DLD1 (cell line): ENCODE data around the gene CAPN2.
"Not testable (repeated sequence)": the region's sequence is repeated elsewhere in the genome, so short reads cannot be mapped to it uniquely, and the experiment has no call there.

Experiments used
- in situ Hi-C: cut with HindIII; loops from 2 replicates; pipeline ENCODE4 v1.10.0; 2017; ENCODE audit warnings: low sequenced_read_pairs

The CAPN2 gene

GRCh38 chr1:223738465-223739365 is 26.4 kb downstream of the CAPN2 start:
- in situ Hi-C loops: no loop called here

DNA sequence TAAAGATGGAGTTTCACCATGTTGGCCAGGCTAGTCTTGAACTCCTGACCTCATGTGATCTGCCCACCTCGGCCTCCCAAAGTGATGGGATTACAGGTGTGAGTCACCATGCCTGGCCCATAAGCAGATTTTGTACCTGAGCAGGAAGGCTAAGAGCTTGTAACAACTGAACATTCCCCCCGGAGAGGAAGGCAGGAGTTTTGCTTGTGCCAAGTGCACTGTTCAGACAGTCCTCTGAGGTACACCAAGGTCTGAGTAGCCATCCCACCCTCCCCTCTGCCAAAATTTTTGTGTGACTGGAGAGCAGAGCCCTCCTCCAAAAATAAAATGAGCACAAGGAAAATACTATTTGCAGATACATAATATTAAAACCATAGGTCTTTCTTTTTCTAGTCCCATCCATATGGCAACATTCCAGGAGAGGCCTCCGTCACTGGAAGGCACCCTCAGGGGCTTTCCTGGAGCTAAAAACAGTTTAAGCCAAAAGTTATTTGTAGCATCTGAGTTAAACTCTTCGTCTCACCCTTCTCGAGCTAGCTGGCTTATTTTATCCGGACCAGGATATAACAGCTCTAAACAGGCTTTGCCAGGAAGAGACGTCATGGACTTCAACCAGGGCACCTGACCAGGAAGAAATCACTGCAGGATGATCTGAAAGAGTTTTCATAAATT is 27.2 kb downstream of the CAPN2 start:
- in situ Hi-C loops: no loop called here

DNA sequence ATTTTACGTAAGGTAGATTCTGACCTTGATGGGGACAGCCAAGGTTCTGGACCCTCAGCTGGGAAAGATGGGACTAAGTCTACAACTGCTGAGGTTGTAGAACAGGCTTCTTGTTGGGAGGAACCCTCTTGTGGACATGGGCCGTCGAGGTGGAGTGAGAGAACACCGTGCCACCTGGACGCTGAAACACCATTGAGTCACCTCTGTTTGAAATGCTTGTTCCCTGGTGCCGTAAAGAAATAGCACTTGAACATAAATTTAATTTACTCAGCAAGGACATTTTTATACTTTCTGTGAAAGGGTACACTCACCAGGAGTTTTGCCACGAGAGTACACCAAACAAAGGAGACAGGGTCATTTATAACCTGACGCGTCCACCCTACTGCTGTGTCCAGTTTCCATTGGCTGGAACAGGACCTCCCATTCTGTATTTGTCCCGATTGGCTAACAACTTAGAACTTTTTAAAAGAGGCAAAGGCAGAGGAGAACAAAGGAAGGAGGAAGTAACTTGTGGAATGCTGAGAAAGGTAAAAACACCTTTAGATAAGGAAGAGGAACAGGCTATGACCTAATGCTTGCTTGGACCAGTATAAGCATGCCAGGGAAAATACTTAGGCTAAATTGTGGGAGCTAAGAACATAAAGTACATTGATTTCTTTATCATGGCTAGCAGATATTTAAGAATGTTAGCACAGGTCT is 27.8 kb downstream of the CAPN2 start:
- in situ Hi-C loops: not testable (repeated sequence)

DNA sequence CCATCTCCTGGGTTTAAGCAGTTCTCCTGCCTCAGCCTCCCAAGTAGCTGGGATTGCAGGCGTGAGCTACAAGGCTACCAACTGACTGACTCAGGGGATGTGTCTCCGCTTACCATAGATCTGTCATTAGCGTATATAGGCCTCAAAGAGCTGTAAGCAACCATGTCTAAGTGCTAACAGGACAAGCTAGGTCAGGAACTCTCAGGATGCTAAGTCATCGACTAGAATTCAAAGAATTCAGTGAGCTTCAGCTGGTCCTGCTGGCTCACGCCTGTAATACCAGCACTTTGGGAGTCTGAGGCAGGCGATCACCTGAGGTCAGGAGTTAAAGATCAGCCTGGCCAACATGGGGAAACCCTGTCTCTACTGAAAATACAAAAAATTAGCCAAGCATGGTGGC is 29.5 kb downstream of the CAPN2 start:
- in situ Hi-C loops: no loop called here

- in situ Hi-C loops: no loop called here
Measured at GRCh38 chr1:223742856-223743517, 30.6 kb downstream of the CAPN2 start.

DNA sequence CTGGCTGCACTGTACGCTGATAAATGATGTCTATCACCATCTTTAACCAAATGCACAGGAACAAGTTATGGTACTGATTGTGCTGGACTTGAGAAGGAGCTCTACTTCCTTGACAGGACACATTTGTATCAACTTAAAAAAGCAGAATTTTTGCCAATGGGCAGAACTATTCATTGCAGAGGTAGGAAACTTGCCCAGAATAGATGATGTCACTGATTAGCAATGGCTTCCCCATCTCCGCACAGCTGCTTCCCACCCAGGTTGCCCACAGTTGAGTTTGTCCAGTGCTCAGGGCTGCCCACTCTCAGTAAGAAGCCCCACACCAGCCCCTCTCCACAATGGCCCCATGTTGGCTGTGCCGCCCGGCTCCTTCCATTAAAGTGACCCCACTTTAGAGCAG is 33.4 kb downstream of the CAPN2 start:
- in situ Hi-C loops: no loop called here

GRCh38 chr1:223747838-223748335 is 35.5 kb downstream of the CAPN2 start:
- in situ Hi-C loops: no loop called here

GRCh38 chr1:223748405-223748772 is 36.0 kb downstream of the CAPN2 start:
- in situ Hi-C loops: no loop called here

DNA sequence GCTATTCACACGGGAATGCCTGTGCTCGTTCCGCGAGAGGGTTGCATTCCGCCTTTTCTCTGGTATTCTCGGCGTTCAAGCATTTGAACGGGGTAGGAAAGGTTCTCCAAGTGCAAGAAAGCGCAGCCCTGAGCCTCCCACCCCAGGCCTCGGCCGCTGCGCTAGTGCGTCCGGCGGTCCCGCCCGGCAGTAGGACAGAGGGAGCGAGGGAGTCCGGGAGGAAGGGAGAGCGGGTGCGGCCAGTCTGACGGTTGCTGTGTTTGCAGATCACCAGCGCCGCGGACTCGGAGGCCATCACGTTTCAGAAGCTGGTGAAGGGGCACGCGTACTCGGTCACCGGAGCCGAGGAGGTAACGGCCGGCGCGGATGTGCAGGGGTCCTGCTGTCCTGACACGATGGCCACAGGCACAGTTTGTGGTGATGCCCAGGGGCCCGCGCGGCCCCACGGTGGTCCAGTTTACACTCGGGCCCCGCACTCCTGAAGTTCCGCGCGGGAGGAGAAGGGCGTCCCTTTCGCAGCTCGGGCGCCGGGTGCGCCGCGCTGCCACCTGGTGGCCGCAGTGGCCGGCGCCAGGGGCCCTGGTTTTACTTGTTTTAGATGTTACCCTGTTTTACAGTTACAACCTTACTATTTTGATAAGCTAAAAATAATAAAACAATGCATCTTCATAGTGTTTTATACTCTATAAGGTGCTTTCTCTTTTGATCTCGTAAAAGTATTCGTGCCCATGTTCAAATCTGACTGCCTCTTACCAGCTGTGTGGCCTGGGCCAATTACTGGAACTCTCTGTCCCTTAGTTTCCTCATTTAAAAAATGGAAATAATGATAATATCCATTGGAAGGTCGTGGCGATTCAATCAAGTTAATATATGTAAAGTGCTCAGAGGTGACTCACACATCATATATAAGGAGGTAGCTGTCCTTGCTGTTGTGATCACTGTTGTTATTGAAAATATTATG is 36.7 kb downstream of the CAPN2 start:
- in situ Hi-C loops: no loop called here

- in situ Hi-C loops: no loop called here
Measured at GRCh38 chr1:223750730-223751570, 38.6 kb downstream of the CAPN2 start.

DNA sequence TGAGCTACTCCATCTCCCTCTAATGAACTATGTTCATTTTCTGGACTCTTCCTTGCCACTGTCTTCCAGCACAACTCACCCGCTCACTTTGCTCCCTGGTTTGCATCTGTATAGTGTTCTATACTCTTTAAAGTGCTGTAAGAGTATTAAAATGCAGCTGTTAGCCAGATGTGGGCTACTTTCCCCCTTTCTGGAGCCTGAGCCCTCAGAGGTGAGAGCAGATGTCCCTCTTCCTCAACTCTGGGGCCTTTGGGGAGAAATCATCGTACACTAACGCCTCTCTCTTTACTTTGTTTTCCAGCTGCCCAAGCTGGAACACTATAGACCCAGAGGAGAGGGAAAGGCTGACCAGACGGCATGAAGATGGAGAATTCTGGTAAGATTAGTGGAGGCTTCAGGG is 39.4 kb downstream of the CAPN2 start:
- in situ Hi-C loops: no loop called here

DNA sequence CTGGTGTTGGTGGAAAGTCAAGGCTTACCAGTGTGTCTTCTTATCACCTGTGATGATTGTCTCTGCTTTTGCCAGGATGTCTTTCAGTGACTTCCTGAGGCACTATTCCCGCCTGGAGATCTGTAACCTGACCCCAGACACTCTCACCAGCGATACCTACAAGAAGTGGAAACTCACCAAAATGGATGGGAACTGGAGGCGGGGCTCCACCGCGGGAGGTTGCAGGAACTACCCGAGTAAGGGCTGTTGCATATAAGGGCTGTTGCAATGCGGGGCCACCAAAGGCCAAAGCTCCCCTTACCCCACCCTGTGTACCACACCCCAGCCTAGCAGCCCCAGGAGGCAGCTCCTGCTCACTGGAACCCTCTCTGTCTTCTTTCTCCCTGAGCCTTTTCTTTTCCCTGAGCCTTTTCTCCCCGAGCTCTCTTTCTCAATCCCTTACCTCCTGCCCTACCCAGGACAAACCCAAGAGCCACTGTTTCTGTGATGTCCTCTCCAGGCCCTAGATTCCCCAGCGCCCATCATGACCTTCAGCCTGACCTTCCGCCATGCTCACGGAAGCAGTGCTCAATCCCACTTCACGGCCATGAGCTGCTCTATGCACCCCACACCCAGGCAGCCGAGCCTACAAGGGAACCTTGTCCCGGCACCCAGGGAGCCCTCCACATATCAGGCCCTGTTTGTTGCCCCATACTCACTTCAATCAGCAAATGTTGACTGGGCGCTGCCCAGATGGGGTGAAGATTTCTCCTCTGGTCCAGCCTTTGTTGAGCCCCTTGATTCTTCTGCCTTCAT is 40.6 kb downstream of the CAPN2 start:
- in situ Hi-C loops: no loop called here

GRCh38 chr1:223754681-223755431 is 42.5 kb downstream of the CAPN2 start:
- in situ Hi-C loops: no loop called here

DNA sequence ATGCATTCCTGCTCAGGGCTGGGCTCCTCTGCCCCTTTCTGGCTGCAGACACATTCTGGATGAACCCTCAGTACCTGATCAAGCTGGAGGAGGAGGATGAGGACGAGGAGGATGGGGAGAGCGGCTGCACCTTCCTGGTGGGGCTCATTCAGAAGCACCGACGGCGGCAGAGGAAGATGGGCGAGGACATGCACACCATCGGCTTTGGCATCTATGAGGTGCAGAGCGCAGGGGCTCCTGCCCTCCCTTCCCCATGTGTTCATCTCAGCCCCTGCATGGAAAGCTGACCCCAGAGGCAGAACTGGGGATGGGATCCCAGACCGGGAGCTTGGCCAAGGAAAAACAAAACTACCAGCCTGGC is 43.1 kb downstream of the CAPN2 start:
- in situ Hi-C loops: no loop called here

- in situ Hi-C loops: no loop called here
Measured at GRCh38 chr1:223755992-223756775, 43.8 kb downstream of the CAPN2 start.

DNA sequence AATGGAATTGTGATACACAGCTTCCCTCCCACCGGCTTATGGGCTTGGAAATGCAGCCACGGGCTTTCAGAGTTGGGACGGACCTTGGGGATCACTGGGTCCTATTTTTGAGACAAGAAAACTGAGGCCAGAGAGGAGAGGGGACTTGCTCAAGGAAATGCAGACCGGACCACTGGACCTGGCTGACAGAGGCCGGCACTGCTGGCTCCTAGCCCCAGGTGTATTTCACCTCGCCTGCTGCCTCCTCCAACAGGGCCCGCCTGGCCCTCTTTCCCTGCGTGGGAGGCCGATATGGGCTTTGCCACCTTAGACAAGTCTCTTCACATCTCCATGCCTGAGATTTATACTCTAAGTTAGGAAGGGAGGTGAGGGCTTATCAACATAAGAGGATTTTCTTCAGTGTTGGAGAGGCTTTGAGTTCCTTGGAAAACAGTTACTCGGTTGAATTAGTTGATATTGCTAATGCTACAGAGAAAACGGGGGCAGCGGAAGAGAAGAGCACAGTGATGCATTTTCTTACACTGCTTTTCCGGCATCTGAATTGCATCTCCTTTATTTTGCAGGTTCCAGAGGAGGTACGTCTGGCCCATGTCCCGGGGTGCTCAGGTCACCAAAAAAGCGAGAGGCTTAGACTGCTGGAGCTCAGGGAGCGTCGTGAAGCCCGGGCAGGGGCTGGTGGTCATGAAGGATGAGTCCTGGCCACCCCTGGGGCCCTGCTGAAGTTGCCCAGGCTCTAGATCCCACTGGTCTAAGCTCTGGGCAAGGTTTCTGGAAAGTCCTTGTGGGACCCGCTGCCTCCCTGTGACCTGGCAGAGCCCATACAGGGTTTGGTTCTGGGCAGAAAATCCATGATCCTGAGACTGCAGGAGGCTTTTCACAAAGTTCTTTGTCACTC is 44.7 kb downstream of the CAPN2 start:
- in situ Hi-C loops: no loop called here
